WTC11 (cell line): ENCODE data around the gene TMEM200B. TPM values are rescaled to one million over a fixed set of nuclear protein-coding genes. Genes with fewer than 3 reads are reported as not detected.
A peak's percentile ranks its signal among the peaks of the same experiment; 100 is the strongest.

Experiments
- ATAC-seq: fragments of 200-7000 bp; cut with Tn5 transposase; 2 replicates; pipeline ENCODE4 v1.10.0; 2021; ENCODE audit warnings: mild to moderate bottlenecking, moderate library complexity
- CTCF ChIA-PET: fragments of 300-600 bp; sonication (Branson Sonifier 250); formaldehyde crosslinking; loops from one replicate; lab custom pipeline; 2021; ENCODE audit warnings: antibody characterized with exemption; lab: Charles Lee
- POLR2A ChIA-PET: fragments of 350-600 bp; sonication (Branson Sonifier 250); formaldehyde crosslinking; loops from one replicate; lab custom pipeline; 2021; ENCODE audit warnings: antibody characterized with exemption; lab: Charles Lee
- DNase-seq: peaks from one replicate; pipeline ENCODE4 v3.0.0; 2021; ENCODE audit warnings: low spot score
- H3K27ac Mint-ChIP-seq: 2 replicates; pipeline ENCODE4 v1.8.0; 2021; ENCODE audit warnings: mixed read lengths
- H3K27me3 Mint-ChIP-seq: 2 replicates; pipeline ENCODE4 v1.8.0; 2021; ENCODE audit warnings: low read depth, mild to moderate bottlenecking, moderate library complexity, mixed read lengths
- H3K36me3 Mint-ChIP-seq: 2 replicates; pipeline ENCODE4 v1.8.0; 2021; ENCODE audit warnings: mixed read lengths
- H3K4me1 Mint-ChIP-seq: 2 replicates; pipeline ENCODE4 v1.8.0; 2022; ENCODE audit warnings: mixed read lengths
- H3K4me3 Mint-ChIP-seq: 2 replicates; pipeline ENCODE4 v1.8.0; 2021; ENCODE audit warnings: mild to moderate bottlenecking, moderate library complexity, mixed read lengths
- H3K9me3 Mint-ChIP-seq: 2 replicates; pipeline ENCODE4 v1.8.0; 2021; ENCODE audit warnings: mixed read lengths
- CREM ChIP-seq: sonication (generic); formaldehyde crosslinking; IDR thresholded peaks from 2 replicates; pipeline ENCODE4 v1.8.1; 2022; ENCODE audit warnings: mild to moderate bottlenecking, missing genetic modification reagents, moderate library complexity
- CTCF ChIP-seq: fragments of 200-600 bp; IDR thresholded peaks from 2 replicates; pipeline ENCODE4 v1.8.0; 2022; ENCODE audit warnings: antibody characterized with exemption
- FOXP1 ChIP-seq: sonication (generic); formaldehyde crosslinking; IDR thresholded peaks from 2 replicates; pipeline ENCODE4 v1.8.0; 2022; ENCODE audit warnings: missing genetic modification reagents, mild to moderate bottlenecking, moderate library complexity, borderline replicate concordance
- IRF2 ChIP-seq: sonication (generic); formaldehyde crosslinking; IDR thresholded peaks from 2 replicates; pipeline ENCODE4 v1.8.0; 2022; ENCODE audit warnings: low read depth, missing genetic modification reagents, borderline replicate concordance
- NFE2L1 ChIP-seq: sonication (generic); formaldehyde crosslinking; IDR thresholded peaks from 2 replicates; pipeline ENCODE4 v1.8.1; 2023; ENCODE audit warnings: missing genetic modification reagents
- NR1H2 ChIP-seq: sonication (generic); formaldehyde crosslinking; IDR thresholded peaks from 2 replicates; pipeline ENCODE4 v1.9.0; 2021; ENCODE audit warnings: mild to moderate bottlenecking, moderate library complexity, missing genetic modification reagents
- NR2C2 ChIP-seq: sonication (generic); formaldehyde crosslinking; IDR thresholded peaks from 2 replicates; pipeline ENCODE4 v1.8.0; 2022; ENCODE audit warnings: mild to moderate bottlenecking, missing genetic modification reagents
- PRDM15 ChIP-seq: sonication (generic); formaldehyde crosslinking; IDR thresholded peaks from 2 replicates; pipeline ENCODE4 v1.8.0; 2022; ENCODE audit warnings: missing genetic modification reagents
- TP53 ChIP-seq: sonication (generic); formaldehyde crosslinking; IDR thresholded peaks from 2 replicates; pipeline ENCODE4 v1.8.1; 2023; ENCODE audit warnings: mild to moderate bottlenecking, missing genetic modification reagents
- ZNF121 ChIP-seq: sonication (generic); formaldehyde crosslinking; IDR thresholded peaks from 2 replicates; pipeline ENCODE4 v1.8.0; 2023; ENCODE audit warnings: missing genetic modification reagents
- ZNF423 ChIP-seq: fragments of 250-450 bp; sonication (Bioruptor Pico); IDR thresholded peaks from 2 replicates; pipeline ENCODE4 v2.1.2; 2022; ENCODE audit warnings: mild to moderate bottlenecking, moderate library complexity
- ZNF425 ChIP-seq: fragments of 250-450 bp; sonication (Bioruptor Pico); conservative IDR thresholded peaks from 2 replicates; pipeline ENCODE4 v1.9.0; 2021; ENCODE audit warnings: mild to moderate bottlenecking
- total RNA-seq: library from RNA; stranded (reverse); gene quantifications from 3 replicates; pipeline ENCODE4 v1.2.3, GENCODE V29; 2021

Gene TMEM200B
- total RNA-seq, 1 experiment from 2014 or later: 22.6 TPM

- TF ChIP-seq ZNF425 (CRISPR knock-in tag) (no peak), CTCF (no peak), CREM (CRISPR knock-in tag) (no peak), ZNF423 (no peak), PRDM15 (CRISPR knock-in tag) (no peak), TP53 (no peak)
These were observed 5.0 kb upstream of the TMEM200B start (continued) for GRCh38 chr1:29128739-29129138.

GRCh38 chr1:29126198-29126597 is 2.5 kb upstream of the TMEM200B start:
- Mint-ChIP-seq H3K4me3 (peak overlapping the region; percentile 65), H3K9me3 (no peaks in the 10 kb centered on the region), H3K36me3 (no peaks in the 10 kb centered on the region), H3K4me1 (peaks cover 12% of the 10 kb centered on the region), H3K27me3 (peaks cover 16% of the 10 kb centered on the region), H3K27ac (peak overlapping the region; percentile 54; the same call in 1 of the 2 replicates)
- no peak for DNase-seq
- no peak for ATAC-seq
- TF ChIP-seq ZNF121 (CRISPR knock-in tag) (peak; percentile 66; the same call in 1 of the 2 replicates), NR2C2 (CRISPR knock-in tag) (no peak)
- POLR2A ChIA-PET: no interaction called here
- CTCF ChIA-PET: interaction anchor here (0.8 to 3.0 kb wide), 2 partner anchors 9 to 55 kb away, joined by 4 to 28 read pairs; partner anchors contain the start of gene SRSF4

GRCh38 chr1:29125788-29126187 is 2.1 kb upstream of the TMEM200B start:
- CTCF ChIA-PET: interaction anchor here (1.4 to 6.3 kb wide), 7 partner anchors 12 to 249 kb away, joined by 5 to 45 read pairs (median 18); partner anchors contain the start of gene SRSF4
- TF ChIP-seq FOXP1 (CRISPR knock-in tag) (no peak), IRF2 (CRISPR knock-in tag) (0 out of 2 replicates have a peak, but pooled peaks have one; percentile 32)
- peaks cover 19% of the 10 kb centered on the region for H3K27me3 Mint-ChIP-seq

GRCh38 chr1:29125237-29125641 is 1.5 kb upstream of the TMEM200B start:
- CTCF ChIA-PET: interaction anchor here (0.6 to 6.3 kb wide), 13 partner anchors 12 to 389 kb away, joined by 4 to 45 read pairs (median 9); partner anchors contain the start of genes SRSF4 and YTHDF2
- POLR2A ChIA-PET: interaction anchor here (1.4 to 1.7 kb wide), 3 partner anchors 42 to 241 kb away, joined by 4 to 6 read pairs (median 5); no protein-coding TSS in a partner anchor

More at GRCh38 chr1:29125788-29126187, 2.1 kb upstream of the TMEM200B start:
- POLR2A ChIA-PET: interaction anchor here (1.5 kb wide), 1 partner anchor 72 kb away, joined by 4 read pairs; no protein-coding TSS in a partner anchor
- ATAC-seq: no peak
- peak overlapping the region; percentile 65 for H3K4me3 Mint-ChIP-seq
- peak overlapping the region; percentile 54 for H3K27ac Mint-ChIP-seq
- no peaks in the 10 kb centered on the region for H3K36me3 Mint-ChIP-seq
- no peak for DNase-seq
- H3K9me3 Mint-ChIP-seq: no peaks in the 10 kb centered on the region
- H3K4me1 Mint-ChIP-seq: peaks cover 12% of the 10 kb centered on the region

More at GRCh38 chr1:29125237-29125641, 1.5 kb upstream of the TMEM200B start:
- no peak for ATAC-seq
- Mint-ChIP-seq H3K4me1 (peaks cover 14% of the 10 kb centered on the region), H3K9me3 (no peaks in the 10 kb centered on the region), H3K27ac (peak overlapping the region; percentile 54), H3K27me3 (peaks cover 23% of the 10 kb centered on the region), H3K4me3 (peak overlapping the region; percentile 65), H3K36me3 (no peaks in the 10 kb centered on the region)
- DNase-seq: no peak
- TF ChIP-seq NFE2L1 (CRISPR knock-in tag) (peak; percentile 54; the same call in 1 of the 2 replicates), NR1H2 (CRISPR knock-in tag) (no peak)
